GM20431 (cell line): ENCODE results near the gene HIBCH.
"Not testable (repeated sequence)": the region's sequence is repeated elsewhere in the genome, so short reads cannot be mapped to it uniquely, and the experiment has no call there.

Source experiments
- in situ Hi-C: fragments of 300-500 bp; cut with MseI, MboI; formaldehyde crosslinking; loops from one replicate; pipeline ENCODE4 v1.15.0; 2020; ENCODE audit warnings: low sequenced_read_pairs; ENCODE audit not compliant: unreplicated experiment

HIBCH gene

DNA sequence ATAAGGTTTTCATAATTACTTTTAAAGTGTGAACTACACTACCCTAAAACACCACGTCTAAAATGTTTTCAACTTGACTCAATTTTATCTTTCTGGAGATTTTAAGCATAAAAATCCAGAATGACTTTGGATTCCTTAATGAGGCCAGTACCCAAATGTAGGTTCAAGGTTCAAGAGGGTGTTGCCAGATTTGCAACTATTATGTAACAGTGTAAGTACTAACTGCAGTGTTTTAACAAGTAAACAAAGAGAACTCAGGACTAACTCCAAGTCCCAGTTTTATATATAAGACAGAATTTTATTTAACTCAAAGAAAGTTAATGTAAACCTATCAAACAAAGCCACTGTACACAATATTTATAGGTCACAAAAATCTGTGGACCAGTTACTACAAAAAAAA is 5.7 kb downstream of the HIBCH start:
- in situ Hi-C loops = no loop called here

- in situ Hi-C loops = not testable (repeated sequence)
Measured at GRCh38 chr2:190312635-190313025, 7.0 kb downstream of the HIBCH start.

GRCh38 chr2:190311893-190312634 is 7.6 kb downstream of the HIBCH start:
- in situ Hi-C loops = no loop called here

GRCh38 chr2:190308031-190308430 is 11.6 kb downstream of the HIBCH start:
- in situ Hi-C loops = no loop called here

- in situ Hi-C loops = no loop called here
Measured at GRCh38 chr2:190304404-190304803, 15.2 kb downstream of the HIBCH start.

DNA sequence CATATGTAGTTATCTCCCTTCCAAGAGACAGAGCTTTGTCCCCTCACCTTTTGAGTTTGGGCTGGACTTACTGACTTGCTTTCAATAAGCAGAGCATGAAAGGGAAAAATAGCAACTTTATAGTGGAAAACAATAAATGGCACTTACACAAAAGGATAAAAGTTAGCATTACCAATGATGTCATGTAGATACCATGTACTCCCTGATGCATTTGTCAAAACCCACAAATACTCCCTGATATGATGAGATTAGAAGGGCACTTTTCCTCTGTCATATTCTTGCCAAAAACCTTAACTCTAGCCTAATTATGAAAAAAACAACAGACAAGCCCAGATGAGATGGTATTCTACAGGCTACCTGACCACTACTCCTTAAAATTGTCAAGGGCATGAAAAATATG is 16.0 kb downstream of the HIBCH start:
- in situ Hi-C loops = no loop called here

- in situ Hi-C loops = no loop called here
Measured at GRCh38 chr2:190302052-190302451, 17.6 kb downstream of the HIBCH start.

DNA sequence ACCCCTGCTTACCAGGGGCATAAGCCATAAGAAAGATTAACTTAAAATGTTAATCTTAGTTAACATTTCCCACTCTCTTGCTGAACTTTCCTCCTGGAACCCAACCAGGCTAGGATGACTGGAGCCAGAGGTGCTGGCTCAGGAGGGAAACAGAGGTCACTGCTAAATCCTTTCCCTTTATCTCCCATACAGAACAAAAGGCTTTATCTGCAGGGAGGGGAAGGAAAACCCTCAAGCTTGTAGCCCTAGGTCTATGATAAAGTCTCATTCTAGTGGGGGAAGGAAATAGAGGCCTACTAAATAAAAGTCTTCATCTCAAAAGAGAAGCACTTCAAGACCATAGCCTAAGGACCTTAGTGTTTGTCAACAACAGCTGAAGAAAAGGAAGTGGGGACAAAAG is 18.6 kb downstream of the HIBCH start:
- in situ Hi-C loops = no loop called here

GRCh38 chr2:190297880-190298279 is 21.7 kb downstream of the HIBCH start:
- in situ Hi-C loops = loop anchor here (25.0 kb wide), 1 partner anchor 211 kb away; no protein-coding TSS in a partner anchor

DNA sequence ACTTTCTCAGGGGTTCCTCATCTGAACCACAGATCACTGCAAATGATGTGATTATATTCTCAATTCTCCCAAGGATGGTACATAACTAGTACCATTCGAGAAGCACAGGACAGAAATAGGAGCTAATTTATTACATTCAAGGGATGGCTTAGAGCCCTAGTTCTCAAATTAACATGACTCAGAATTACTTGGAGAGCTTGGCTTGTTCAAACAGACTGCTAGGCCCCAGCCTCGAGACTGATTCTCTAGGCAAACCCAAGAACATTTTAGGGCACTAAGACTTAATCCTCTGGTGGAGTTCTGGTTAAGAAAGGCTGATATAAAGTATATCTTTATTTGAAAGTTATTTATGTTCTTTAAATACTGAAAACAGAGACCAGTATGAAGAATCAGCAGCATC is 35.8 kb downstream of the HIBCH start:
- in situ Hi-C loops = loop anchor here (25.0 kb wide), 1 partner anchor 196 kb away; no protein-coding TSS in a partner anchor

DNA sequence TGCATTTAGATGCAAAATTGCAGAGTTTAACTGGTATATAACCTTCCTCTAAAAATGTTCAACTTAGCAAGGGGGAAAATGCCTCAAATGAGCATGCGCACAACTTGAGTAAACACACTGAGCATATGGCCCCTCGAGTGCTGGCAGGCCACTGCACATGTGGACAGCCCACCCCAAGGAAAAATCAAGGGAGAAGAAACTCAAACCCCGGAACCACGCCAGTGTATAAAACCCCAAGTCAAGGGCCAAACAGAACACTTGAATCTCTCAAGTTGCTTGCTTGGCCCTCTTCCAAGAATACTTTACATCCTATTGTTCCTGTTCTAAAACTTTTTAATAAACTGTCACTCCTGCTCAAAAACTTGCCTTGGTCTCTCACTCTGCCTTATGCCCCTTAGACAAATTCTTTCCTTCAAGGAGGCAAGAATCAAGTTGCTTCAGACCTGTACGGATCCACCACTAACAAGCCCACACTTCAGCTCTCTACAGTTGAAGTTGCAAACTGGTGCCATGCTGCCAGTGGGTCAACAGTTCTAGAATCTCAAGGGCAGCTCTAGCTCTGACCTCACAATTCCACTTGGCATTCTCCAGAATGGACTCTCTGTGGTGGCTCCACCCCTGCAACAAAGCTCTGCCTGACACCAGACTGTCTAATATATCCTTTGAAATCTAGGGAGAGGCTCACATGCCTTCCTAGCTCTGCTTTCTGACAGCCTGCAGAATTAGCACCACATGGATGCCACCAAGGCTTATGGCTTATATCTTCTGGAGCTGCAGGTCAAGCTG is 38.9 kb downstream of the HIBCH start:
- in situ Hi-C loops = loop anchor here (25.0 kb wide), 1 partner anchor 193 kb away; no protein-coding TSS in a partner anchor

DNA sequence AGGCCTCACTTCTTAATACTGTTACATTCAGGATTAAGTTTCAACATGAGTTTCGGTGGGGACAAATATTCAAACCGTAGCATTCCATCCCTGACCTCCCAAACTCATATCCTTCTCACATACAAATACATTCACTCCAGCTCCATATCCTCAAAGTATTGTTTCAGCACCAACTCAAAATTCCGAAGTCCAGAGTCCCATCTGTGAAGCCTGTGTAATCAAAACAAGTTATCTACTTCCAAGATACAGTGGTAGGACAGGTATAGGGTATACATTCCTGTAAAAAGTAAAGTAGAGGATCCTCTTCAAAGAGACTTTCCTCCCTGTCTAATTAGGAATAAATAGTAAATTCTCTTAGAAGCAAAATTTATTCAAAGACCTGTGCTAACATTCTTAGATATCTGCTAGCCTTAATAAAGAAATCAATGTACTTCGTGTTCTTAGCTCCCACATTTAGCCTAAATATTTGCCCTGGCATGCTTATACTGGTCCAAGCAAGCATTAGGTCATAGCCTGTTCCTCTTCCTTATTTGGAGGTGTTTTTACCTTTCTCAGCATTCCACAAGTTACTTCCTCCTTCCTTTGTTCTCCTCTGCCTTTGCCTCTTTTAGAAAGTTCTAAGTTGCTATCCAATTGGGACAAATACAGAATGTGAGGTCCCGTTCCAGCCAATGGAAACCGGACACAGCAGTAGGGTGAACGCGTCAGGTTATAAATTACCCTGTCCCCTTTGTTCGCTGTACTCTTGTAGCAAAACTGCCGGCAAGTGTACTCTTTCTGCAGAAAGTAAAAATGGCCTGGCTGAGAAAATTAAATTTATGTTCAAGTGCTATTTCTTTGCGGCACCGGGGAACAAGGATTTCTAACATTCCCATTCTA is 40.1 kb downstream of the HIBCH start:
- in situ Hi-C loops = loop anchor here (25.0 kb wide), 1 partner anchor 192 kb away; no protein-coding TSS in a partner anchor

DNA sequence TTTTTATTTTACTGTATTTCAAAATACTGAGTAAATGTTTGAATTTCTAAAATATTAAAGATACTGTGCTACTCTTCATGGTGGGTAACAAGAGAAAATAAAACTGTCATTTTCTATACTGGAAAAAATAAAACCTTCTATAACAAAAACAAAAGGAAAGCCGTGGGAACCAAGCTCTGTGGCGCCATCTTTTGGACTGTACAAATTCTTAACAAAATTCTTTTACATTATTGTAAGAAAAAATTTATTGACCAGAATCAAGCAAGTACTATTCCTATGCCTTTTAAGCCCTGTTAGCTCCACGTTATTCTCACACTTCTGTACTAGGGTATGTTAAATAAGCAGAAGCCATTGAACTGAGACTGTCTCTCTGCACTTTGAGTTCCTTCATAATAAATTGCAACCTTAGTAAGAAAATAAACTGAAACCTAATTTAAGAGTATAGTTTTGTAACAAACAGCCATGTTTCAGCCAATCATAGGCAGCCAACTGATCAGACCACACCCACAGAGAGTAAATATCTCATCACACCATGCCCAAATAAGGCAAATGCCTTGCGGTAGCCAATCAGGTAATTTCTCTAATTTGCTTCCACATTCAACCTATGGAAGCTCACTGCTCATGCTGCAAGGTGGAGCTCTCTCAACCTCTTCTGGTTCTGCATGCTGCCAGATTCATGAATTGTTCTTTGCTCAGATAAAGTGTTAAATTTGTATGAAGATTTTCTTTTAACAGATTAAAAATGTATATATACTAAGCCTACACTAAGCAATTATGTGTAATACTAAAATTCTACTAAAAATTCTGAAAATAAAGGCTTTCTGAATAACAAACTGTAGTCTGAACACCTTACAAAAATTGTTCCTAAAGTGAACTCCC is 42.2 kb downstream of the HIBCH start:
- in situ Hi-C loops = loop anchor here (25.0 kb wide), 1 partner anchor 190 kb away; no protein-coding TSS in a partner anchor

GRCh38 chr2:190272457-190272842 is 47.2 kb downstream of the HIBCH start:
- in situ Hi-C loops = no loop called here

DNA sequence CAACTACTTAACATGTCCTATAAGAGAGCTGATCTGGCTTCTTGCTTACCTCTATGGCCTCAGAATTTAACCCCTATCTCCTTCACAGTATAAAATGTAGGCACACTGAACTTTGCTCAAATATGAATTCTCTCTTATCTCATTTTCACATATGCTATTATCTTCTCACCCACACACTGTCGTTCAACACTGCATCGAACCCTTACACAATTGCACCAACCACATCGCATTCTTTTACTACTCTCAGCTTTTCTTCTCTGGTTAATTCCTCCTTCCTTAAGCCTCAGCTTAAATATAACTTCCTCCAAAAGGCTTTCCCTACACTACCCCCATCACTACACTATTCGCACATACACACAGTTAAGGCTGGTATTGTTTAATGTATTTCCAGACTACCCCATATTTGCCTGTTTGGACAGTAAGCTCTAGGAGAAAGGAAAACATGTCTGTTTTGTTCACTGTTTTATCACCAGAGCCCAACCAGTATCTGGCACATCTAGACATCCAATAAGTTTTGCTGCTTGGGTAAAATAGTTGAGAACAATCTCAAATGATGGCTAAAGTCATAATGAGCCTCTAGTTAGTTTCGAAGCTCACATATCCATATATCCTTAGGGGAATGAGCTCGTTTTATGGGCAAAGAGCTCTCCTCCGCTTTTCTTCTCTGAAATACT is 47.7 kb downstream of the HIBCH start:
- in situ Hi-C loops = no loop called here

DNA sequence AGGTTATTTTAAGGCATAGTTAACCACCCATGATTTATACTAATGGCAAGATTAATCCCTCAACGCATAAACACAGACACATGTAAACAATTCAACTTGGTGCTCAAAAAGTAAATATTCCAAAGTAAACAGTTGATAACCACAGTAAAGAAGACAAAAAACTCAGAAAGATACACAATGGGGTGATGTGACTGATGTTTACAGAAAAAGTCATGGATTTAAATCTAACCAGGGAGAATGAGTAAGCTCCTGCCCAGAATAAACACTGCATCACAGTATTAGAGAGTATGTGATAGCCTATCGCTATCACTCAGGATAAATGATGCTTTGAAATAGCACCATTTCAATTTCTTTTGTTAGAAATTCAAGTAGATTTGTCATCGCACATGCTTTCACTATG is 49.3 kb downstream of the HIBCH start:
- in situ Hi-C loops = no loop called here

DNA sequence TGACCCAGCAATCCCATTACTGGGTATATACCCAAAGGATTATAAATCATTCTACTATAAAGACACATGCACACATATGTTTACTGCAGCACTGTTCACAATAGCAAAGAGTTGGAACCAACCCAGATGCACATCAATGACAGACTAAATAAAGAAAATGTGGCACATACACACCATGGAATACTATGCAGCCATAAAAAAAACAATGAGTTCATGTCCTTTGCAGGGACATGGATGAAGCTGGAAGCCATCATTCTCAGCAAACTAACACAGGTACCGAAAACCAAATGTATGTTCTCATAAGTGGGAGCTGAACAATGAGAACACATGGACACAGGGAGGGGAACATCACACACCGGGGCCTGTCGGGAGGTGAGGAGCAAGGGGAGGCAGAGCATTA is 49.9 kb downstream of the HIBCH start:
- in situ Hi-C loops = not testable (repeated sequence)

DNA sequence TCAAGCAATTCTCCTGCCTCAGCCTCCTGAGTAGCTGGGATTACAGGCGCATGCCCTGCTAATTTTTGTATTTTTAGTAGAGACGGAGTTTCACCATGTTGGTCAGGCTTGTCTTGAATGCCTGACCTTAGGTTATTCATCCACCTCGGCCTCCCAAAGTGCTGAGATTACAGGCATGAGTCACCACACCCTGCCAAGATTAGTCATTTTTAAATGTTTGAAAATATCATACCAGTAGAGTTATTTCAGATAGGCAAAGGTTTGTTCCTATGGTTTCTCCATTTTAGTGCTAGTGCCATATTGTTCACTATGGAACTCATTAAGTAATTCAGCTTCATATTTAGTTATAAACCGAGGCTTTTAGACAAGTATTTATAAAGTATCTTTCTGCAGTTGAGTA is 52.3 kb downstream of the HIBCH start:
- in situ Hi-C loops = no loop called here

GRCh38 chr2:190266314-190266713 is 53.3 kb downstream of the HIBCH start:
- in situ Hi-C loops = no loop called here
